ENCODE measurements around the gene DMAC2L. TPM values are rescaled to one million over a fixed set of nuclear protein-coding genes. Genes with fewer than 3 reads are reported as not detected.
"Not testable (repeated sequence)": the region's sequence is repeated elsewhere in the genome, so short reads cannot be mapped to it uniquely, and the experiment has no call there.

Gene DMAC2L
- polyA plus RNA-seq, 1 donor from 2014 or later = 25.3 TPM

- Mint-ChIP-seq H3K4me1 (peaks cover 6 to 10% (median 10%) of the 10 kb centered on the region in 3 donors), H3K27me3 (no peaks in the 10 kb centered on the region), H3K9me3 (no peaks in the 10 kb centered on the region), H3K27ac (no peak overlapping the region), H3K4me3 (no peak overlapping the region), H3K36me3 (peaks cover 5% of the 10 kb centered on the region)
These were observed 28.8 kb downstream of the DMAC2L start for GRCh38 chr14:50340963-50341362.

GRCh38 chr14:50342221-50343078, 30.3 kb downstream of the DMAC2L start:
- peaks cover 7% of the 10 kb centered on the region for H3K36me3 Mint-ChIP-seq
- H3K4me1 Mint-ChIP-seq = peaks cover 0 to 3% (median 2%) of the 10 kb centered on the region in 3 donors
- H3K4me3 Mint-ChIP-seq = peak overlapping the region in 1 of 4 donors; percentile 47
- no peaks in the 10 kb centered on the region for H3K9me3 Mint-ChIP-seq
- no peaks in the 10 kb centered on the region for H3K27me3 Mint-ChIP-seq
- no peak overlapping the region for H3K27ac Mint-ChIP-seq

- peaks cover 0 to 3% (median 2%) of the 10 kb centered on the region in 3 donors for H3K4me1 Mint-ChIP-seq
- H3K27me3 Mint-ChIP-seq = no peaks in the 10 kb centered on the region
- H3K4me3 Mint-ChIP-seq = no peak overlapping the region
- H3K27ac Mint-ChIP-seq = no peak overlapping the region
- peaks cover 4% of the 10 kb centered on the region for H3K36me3 Mint-ChIP-seq
- no peaks in the 10 kb centered on the region for H3K9me3 Mint-ChIP-seq
These were observed 31.3 kb downstream of the DMAC2L start for GRCh38 chr14:50343434-50343833.

- Mint-ChIP-seq H3K27ac (no peak overlapping the region), H3K4me1 (peaks cover 0 to 3% (median 2%) of the 10 kb centered on the region in 3 donors), H3K9me3 (no peaks in the 10 kb centered on the region), H3K4me3 (no peak overlapping the region), H3K36me3 (peaks cover 2% of the 10 kb centered on the region), H3K27me3 (no peaks in the 10 kb centered on the region)
These were observed 32.1 kb downstream of the DMAC2L start for GRCh38 chr14:50344116-50344775.

GRCh38 chr14:50344876-50345563, 32.9 kb downstream of the DMAC2L start:
- Mint-ChIP-seq H3K27me3 (no peaks in the 10 kb centered on the region), H3K36me3 (peaks cover 2% of the 10 kb centered on the region), H3K9me3 (no peaks in the 10 kb centered on the region), H3K4me1 (peaks cover 0 to 3% (median 2%) of the 10 kb centered on the region in 3 donors), H3K4me3 (no peak overlapping the region), H3K27ac (no peak overlapping the region)

- H3K9me3 Mint-ChIP-seq = no peaks in the 10 kb centered on the region
- H3K27ac Mint-ChIP-seq = no peak overlapping the region
- H3K4me1 Mint-ChIP-seq = peaks cover 0 to 3% (median 2%) of the 10 kb centered on the region in 3 donors
- peaks cover 2% of the 10 kb centered on the region for H3K36me3 Mint-ChIP-seq
- no peaks in the 10 kb centered on the region for H3K27me3 Mint-ChIP-seq
- no peak overlapping the region for H3K4me3 Mint-ChIP-seq
These were observed 33.8 kb downstream of the DMAC2L start for GRCh38 chr14:50345846-50346422.

GRCh38 chr14:50347521-50347920, 35.4 kb downstream of the DMAC2L start:
- peaks cover 4% of the 10 kb centered on the region for H3K36me3 Mint-ChIP-seq
- H3K4me3 Mint-ChIP-seq = peak overlapping the region in 1 of 4 donors; percentile 33
- H3K27ac Mint-ChIP-seq = peak overlapping the region in 1 of 3 donors; percentile 85
- H3K27me3 Mint-ChIP-seq = no peaks in the 10 kb centered on the region
- peaks cover 0 to 4% (median 3%) of the 10 kb centered on the region in 3 donors for H3K4me1 Mint-ChIP-seq
- no peaks in the 10 kb centered on the region for H3K9me3 Mint-ChIP-seq

- Mint-ChIP-seq H3K27ac (no peak overlapping the region), H3K36me3 (peaks cover 4% of the 10 kb centered on the region), H3K27me3 (no peaks in the 10 kb centered on the region), H3K4me1 (peaks cover 0 to 1% (median 0%) of the 10 kb centered on the region in 3 donors), H3K9me3 (no peaks in the 10 kb centered on the region), H3K4me3 (no peak overlapping the region)
These were observed 36.8 kb downstream of the DMAC2L start for GRCh38 chr14:50348933-50349332.

GRCh38 chr14:50350975-50351374, 38.9 kb downstream of the DMAC2L start:
- Mint-ChIP-seq H3K27ac (no peak overlapping the region), H3K36me3 (peaks cover 6% of the 10 kb centered on the region), H3K4me1 (peaks cover 0 to 1% (median 0%) of the 10 kb centered on the region in 3 donors), H3K9me3 (no peaks in the 10 kb centered on the region), H3K27me3 (no peaks in the 10 kb centered on the region), H3K4me3 (no peak overlapping the region)

GRCh38 chr14:50352584-50352983, 40.5 kb downstream of the DMAC2L start:
- Mint-ChIP-seq H3K4me3 (no peak overlapping the region), H3K27me3 (no peaks in the 10 kb centered on the region), H3K27ac (no peak overlapping the region), H3K4me1 (peaks cover 0 to 4% (median 0%) of the 10 kb centered on the region in 3 donors), H3K36me3 (peaks cover 15% of the 10 kb centered on the region), H3K9me3 (peaks cover 0 to 1% (median 0%) of the 10 kb centered on the region in 3 donors)

- no peak overlapping the region for H3K27ac Mint-ChIP-seq
- H3K27me3 Mint-ChIP-seq = no peaks in the 10 kb centered on the region
- H3K4me1 Mint-ChIP-seq = peaks cover 0 to 6% (median 0%) of the 10 kb centered on the region in 3 donors
- H3K36me3 Mint-ChIP-seq = peaks cover 17% of the 10 kb centered on the region
- H3K4me3 Mint-ChIP-seq = no peak overlapping the region
- H3K9me3 Mint-ChIP-seq = peaks cover 0 to 1% (median 0%) of the 10 kb centered on the region in 3 donors
These were observed 41.0 kb downstream of the DMAC2L start for GRCh38 chr14:50353126-50353525.

GRCh38 chr14:50354527-50354926, 42.4 kb downstream of the DMAC2L start:
- peaks cover 0 to 6% (median 0%) of the 10 kb centered on the region in 3 donors for H3K4me1 Mint-ChIP-seq

GRCh38 chr14:50355692-50356091, 43.6 kb downstream of the DMAC2L start:
- Mint-ChIP-seq H3K4me1 (peaks cover 0 to 7% (median 4%) of the 10 kb centered on the region in 3 donors), H3K4me3 (no peak overlapping the region), H3K27me3 (no peaks in the 10 kb centered on the region), H3K36me3 (peaks cover 20% of the 10 kb centered on the region), H3K27ac (no peak overlapping the region), H3K9me3 (peaks cover 0 to 1% (median 0%) of the 10 kb centered on the region in 3 donors)

More at GRCh38 chr14:50354527-50354926, 42.4 kb downstream of the DMAC2L start:
- H3K4me3 Mint-ChIP-seq = no peak overlapping the region
- peaks cover 0 to 1% (median 0%) of the 10 kb centered on the region in 3 donors for H3K9me3 Mint-ChIP-seq
- peaks cover 20% of the 10 kb centered on the region for H3K36me3 Mint-ChIP-seq
- H3K27me3 Mint-ChIP-seq = no peaks in the 10 kb centered on the region
- H3K27ac Mint-ChIP-seq = no peak overlapping the region

- H3K36me3 Mint-ChIP-seq = peaks cover 18% of the 10 kb centered on the region
- H3K4me1 Mint-ChIP-seq, H3K27me3 Mint-ChIP-seq, H3K4me3 Mint-ChIP-seq, H3K27ac Mint-ChIP-seq, H3K9me3 Mint-ChIP-seq: not testable (repeated sequence)
These were observed 44.2 kb downstream of the DMAC2L start for GRCh38 chr14:50356283-50356682.

Measured in IgD-negative memory B cell (primary cell).